ENCODE data around the gene LTO1.

LTO1 gene

DNA sequence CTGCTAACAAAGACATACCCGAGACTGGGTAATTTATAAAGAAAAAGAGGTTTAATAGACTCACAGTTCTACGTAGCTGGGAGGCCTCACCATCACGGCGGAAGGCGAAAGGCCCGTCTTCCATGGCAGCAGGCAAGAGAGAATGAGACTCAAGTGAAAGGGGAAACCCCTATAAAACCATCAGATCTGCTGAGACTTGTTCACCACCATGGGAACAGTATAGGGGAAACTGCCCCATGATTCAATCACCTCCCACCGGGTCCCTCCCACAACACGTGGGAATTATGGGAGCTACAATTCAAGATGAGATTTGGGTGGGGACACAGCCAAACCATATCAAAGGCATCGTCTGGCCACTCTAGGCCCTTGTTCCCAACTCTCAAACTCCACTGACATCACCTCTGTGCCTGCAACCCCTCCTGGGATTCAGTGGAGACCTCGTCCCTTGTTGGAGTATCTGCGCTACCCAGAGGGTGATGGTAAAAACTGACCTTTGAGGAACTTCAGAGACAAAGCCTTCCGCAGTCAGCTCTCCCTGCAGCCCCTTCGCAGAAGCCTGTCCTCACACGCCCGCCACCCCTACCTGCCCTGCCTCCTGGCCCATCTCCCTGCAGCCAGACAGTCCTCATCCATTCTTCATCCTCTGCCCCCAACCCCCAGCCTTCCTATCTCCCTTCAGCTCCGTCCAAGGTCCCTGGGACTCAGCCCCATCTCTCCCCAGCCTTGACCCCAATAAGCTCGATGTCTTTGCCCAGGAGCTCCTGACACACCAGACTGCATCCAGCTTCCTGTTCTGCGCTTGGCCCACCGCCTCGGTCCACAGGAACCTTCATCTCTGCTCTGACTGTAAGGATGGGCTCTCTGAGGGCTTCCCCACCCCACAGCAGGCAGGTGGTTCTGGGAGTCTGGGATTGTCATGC lies 18.4 kb downstream of the LTO1 start:
- no peak for DNase-seq

DNA sequence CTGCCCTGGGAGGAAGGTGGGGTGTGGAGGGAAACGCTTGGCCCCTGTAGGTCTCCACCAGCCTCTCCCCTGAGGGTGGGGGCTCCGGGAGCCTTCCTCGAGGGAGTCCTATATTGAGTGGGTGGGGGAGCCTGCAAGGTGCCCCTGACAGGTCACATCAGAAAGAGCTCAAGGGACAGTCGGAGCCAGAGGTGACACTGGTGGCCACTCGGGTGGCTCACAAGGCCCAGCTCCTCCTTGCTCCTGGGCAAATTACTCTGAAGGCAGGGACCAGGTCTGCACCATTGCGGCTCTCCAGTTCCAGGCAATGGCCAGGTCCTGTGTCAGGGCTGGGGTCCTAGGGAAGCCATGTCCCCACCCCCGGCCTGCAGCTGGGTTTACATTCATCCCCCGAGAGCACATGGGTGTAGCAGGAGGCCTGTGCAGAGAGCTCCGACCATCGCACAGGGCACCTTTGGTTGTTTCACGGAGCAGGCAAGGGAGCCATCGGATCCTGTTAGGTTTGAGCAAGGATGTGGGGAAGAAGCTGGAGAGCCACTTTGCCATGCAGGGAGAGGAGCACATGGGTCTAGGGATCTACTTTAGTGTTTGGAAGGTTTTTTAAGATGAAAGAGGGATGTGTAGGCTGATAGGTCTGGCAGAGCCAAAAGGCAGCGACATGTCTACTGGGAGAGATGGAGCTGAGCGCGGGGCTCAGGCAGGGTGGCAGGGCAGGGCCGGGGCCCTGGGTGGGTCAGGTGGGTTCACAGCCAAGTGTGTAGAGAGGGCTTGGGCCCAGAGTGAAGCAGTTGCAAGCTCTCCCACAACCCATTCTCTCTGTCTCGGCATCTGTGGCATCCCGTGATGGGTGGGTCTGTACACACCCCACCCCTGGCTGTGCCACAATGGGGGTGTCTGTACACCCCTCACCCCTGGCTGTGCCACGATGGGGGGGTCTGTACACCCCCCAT lies 19.4 kb downstream of the LTO1 start:
- DNase-seq, result no peak

DNA sequence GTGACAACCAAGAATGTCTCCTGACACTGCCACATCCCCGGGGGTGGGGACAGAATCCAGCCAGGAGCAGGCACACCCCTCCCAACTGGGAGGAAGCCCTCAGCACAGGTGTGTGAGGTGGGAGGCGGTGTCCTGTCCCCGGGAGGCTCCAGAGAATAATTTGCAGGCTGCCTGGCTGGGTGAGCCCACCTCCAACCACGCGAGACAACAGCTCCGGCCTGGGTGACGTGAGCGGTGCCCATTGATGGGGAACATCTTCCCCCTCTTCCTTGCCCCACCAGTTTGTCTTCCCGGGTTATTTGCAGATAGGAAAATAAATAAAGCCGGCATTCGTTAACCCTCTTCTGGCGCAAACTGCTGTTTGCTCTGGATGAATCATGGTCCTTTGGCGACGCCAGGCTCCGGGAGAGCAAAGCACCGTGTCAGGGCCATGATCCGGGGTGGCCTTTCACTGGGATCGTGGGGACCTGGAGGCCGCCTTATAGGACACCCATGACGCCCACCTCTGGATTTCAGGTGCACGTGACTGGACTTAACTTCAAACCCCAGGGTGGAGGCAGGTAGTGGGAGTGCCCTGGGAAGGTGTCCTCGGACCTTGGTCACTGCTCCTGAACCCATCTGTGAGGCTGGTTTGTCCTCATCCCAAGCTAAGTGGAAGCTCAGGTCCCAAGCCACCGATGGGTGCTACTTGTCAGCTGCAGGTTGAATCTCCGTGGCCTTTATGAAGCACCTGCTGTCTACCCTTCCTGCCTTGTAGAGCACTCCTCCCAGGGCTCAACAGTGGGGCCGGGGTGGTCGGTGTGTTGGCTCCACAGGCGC lies 20.3 kb downstream of the LTO1 start:
- no peak for DNase-seq

DNA sequence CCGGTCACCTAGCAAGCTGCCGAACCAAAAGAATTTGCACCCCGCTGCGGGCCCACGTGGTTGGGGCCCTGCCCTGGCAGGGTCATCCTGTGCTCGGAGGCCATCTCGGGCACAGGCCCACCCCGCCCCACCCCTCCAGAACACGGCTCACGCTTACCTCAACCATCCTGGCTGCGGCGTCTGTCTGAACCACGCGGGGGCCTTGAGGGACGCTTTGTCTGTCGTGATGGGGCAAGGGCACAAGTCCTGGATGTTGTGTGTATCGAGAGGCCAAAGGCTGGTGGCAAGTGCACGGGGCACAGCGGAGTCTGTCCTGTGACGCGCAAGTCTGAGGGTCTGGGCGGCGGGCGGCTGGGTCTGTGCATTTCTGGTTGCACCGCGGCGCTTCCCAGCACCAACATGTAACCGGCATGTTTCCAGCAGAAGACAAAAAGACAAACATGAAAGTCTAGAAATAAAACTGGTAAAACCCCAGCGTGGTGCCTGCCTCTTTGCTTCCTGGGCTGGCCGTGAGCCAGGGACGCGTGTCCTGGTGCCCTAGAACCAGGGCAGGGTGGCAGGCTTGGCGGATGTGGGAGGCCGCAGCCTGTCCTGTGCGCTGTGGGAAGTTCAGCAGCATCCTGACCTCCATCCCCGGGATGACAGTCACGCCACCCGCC lies 21.0 kb downstream of the LTO1 start:
- DNase-seq, result no peak

DNA sequence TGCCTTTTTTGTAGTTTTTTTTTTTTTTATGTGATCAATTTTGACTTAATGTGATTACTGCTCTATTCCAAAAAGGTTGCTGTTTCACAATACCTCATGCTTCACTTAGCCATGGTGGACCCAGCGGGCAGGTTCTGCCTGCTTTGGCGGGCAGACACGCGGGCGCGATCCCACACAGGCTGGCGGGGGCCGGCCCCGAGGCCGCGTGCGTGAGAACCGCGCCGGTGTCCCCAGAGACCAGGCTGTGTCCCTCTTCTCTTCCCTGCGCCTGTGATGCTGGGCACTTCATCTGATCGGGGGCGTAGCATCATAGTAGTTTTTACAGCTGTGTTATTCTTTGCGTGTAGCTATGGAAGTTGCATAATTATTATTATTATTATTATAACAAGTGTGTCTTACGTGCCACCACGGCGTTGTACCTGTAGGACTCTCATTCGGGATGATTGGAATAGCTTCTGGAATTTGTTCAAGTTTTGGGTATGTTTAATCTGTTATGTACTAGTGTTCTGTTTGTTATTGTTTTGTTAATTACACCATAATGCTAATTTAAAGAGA lies 21.7 kb downstream of the LTO1 start:
- no peak for DNase-seq

DNA sequence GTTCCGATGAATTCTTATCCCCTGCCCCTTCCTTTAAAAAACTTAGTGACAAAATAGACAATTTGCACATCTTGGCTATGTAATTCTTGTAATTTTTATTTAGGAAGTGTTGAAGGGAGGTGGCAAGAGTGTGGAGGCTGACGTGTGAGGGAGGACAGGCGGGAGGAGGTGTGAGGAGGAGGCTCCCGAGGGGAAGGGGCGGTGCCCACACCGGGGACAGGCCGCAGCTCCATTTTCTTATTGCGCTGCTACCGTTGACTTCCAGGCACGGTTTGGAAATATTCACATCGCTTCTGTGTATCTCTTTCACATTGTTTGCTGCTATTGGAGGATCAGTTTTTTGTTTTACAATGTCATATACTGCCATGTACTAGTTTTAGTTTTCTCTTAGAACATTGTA lies 22.2 kb downstream of the LTO1 start:
- DNase-seq, result no peak

DNA sequence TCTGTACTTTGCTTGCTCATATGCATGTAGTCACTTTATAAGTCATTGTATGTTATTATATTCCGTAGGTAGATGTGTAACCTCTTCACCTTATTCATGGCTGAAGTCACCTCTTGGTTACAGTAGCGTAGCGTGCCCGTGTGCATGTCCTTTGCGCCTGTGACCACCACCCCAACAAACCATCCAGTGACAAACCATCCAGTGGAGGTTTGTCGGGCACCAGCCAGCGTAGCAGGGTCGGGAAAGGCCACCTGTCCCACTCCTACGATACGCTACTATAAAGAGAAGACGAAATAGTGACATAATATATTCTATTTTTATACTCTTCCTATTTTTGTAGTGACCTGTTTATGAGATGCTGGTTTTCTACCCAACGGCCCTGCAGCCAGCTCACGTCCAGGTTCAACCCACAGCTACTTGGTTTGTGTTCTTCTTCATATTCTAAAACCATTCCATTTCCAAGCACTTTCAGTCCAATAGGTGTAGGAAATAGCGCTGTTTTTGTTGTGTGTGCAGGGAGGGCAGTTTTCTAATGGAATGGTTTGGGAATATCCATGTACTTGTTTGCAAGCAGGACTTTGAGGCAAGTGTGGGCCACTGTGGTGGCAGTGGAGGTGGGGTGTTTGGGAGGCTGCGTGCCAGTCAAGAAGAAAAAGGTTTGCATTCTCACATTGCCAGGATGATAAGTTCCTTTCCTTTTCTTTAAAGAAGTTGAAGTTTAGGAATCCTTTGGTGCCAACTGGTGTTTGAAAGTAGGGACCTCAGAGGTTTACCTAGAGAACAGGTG lies 23.1 kb downstream of the LTO1 start:
- DNase-seq, result no peak

DNA sequence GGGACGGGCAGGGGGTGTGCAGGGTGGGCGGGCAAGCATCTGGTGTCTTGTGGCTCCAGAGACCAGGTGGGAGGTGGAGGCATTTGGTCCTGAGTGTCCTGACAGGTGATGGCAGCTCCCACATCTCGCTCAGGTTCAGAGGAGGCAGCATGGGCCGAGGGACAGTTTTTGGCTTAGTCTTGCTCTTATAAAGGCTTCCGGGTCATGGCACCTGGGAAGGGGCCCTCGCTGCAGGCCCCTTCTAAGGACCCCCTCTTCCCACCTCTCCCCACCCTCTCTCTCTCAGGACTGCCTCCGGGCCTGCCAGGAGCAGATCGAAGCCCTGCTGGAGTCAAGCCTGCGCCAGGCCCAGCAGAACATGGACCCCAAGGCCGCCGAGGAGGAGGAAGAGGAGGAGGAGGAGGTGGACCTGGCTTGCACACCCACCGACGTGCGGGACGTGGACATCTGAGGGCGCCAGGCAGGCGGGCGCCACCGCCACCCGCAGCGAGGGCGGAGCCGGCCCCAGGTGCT lies 24.3 kb downstream of the LTO1 start:
- no peak for DNase-seq

DNA sequence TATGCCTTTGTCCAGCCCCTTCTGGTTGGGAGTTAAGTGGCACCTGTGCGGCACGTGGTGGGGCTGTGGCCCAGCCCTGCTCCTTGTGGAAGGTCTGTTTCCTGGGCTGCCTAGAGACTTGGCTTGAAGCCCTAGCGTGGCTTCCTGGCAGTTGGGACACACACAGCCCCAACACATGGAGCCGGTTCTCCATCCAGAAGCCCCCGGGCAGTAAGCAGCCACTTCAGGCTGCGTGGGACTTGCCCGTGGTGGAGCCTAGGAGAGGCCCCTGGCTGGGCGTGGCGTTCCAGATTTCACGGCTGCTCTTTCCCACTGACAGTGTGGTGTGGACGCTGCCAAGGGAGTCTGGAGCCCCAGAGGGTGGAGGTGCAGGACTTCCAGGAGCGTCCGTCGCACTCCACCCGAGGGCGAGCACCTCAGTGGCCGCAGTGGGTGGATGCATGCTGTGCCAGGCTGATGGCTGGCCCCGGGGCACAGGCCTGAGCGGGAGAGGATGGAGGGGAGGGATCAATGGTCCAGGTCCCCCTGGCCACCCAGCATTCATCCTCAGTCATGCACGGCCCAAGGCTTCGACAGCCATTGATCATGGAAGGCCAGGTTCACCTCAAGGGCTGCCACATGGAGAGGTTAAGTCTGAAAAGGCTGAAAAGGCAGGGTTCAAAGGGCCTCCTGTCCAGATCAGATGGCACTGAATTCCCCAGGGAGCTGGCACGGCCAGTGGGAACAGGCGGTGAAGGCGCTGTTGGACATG lies 24.9 kb downstream of the LTO1 start:
- no peak for DNase-seq

DNA sequence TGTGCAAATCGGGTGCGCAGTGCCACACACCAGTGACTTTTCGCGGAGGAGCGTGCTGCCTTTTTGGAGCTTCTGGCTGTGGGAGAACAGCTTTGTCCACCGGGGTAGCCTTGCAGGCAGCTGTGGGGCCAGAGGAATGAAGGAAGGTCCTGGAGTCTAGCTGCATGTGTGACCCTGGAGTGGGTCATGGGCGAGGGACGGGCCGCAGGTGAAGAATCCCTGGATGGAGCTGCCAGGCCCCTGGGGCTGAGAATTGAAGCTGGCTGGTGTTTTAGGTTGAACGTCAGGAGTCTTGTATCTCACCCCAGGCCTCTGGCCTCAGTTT lies 25.6 kb downstream of the LTO1 start:
- DNase-seq, result no peak

DNA sequence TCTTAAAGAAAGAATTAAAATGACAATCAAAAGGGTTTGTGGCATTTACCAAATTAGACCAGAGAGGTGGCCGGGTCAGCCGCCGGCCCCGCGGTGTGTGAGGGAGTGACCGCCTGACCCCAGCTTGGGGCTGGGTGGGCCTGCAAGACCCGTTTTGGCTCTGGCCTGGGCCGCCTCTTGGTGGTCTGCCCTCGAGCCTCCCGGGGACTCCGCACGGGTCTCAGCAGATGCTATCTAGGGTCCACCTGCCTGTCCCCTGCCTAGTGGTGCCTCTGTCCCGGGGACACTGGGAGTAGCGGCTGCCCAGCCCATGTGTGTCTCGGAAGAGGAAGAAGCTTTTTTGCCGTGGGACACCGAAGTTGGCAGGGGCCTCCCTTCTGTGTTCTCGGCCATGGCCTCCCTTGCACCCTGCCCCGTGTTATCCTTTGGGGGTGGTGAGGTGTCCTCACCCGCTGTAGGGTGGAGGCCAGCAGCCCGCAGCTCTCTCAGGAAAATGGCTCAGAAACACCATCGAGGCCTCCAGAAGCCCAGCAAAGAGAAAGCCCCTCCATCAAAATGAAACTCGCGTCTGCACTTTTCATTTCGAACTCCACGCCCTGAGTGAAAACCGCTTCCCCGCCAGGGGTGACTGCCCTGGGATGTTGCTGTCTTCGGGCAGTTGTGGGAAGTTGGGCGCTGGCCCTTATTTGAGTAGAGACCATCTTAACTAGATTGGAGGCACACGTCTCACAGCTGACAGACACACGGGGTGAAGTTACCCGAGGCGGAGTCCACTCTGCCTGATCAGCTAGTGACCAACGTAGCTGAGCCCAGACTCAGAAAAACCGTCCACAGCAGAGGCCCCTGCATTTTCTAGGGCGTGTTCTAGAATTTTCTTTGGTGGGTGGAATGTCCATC lies 26.2 kb downstream of the LTO1 start:
- no peak for DNase-seq

DNA sequence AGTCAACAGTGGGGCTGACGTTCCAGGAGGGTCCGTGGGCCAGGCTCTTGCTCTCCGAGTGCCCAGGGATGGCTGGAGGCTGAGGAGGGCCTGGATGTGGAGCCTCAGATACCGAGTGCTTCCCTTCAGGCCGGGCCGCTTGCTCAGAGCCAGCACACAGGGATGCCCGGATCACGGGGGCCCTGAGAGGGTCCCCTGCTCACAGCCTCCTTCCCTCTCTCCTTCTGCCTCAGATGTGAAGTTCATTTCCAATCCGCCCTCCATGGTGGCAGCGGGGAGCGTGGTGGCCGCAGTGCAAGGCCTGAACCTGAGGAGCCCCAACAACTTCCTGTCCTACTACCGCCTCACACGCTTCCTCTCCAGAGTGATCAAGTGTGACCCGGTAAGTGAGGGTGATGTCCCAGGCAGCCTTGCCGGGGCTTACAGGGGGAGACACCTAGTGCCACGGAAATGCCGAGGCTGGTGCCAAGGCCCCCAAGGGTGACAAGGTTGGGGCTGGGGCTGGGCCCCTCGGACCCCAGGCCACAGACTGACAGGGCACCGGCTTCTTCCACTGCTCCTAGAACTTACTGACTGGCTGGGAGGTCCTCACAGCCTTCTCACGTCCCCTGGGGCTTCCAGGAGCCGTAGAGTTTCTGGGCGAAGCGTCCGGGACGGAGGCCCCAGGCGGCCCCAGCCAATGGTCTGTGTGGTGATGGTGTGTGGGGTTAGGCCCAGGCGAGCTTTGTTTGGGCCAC lies 27.2 kb downstream of the LTO1 start:
- no peak for DNase-seq

DNA sequence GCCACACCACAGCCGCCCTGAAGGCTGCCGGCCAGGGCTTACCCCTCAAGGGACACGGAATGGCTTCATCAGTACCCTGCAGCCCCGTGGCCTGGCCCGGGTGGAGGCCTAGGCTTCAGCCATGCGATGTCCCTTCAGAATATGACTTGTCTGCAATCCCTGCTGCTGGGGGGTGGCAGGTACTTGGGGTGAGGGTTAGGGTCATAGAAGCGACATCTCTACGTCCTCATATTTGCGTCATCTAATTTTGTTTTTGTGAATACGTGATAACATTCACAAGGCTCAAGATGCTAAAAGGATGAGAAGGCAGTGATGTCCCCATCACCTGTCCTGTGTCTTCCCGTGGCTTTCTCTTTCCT lies 27.8 kb downstream of the LTO1 start:
- no peak for DNase-seq

DNA sequence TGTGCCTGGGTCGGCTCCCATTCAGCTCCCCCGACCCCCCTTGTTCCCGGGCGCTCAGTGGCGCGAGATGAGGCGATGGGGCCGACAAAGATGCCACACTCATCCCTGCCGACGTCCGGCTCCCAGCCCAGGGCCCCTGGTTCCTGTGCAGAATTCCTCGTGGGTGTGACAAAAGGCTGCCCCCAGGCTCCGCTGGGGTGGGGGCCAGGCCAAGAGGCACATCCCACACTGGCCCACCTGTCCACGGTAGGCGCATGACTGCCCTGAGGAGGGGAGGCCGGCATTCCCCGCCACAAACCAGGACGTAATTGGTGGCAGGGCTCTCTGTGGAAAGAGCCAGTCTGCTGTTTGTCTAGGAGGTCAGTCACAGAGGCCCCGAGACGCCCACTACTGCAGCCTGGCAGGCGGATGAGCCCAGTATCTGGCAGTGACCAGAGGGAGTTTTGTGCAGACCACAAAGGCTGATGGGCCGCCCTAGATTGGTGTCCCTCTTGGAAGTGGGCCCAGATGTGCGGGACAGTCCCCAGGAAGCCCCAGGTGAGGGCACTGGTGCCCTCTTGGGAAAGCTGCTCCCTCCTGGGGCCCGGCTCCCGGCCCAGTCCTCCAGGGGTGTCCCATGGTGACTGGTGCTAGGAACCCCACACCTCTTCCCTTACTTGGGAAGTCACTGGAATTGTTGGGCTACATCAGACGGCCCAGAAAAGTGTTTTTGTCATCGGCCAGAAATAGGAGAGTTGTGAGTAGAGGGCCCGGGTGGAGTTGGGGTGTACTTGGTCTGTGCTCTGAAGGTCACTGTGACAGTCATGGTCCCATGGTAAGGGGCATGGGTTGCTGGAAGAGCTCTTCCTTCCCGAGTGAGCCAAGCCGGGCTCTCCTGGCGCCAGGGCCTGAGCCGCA lies 28.4 kb downstream of the LTO1 start:
- no peak for DNase-seq

DNA sequence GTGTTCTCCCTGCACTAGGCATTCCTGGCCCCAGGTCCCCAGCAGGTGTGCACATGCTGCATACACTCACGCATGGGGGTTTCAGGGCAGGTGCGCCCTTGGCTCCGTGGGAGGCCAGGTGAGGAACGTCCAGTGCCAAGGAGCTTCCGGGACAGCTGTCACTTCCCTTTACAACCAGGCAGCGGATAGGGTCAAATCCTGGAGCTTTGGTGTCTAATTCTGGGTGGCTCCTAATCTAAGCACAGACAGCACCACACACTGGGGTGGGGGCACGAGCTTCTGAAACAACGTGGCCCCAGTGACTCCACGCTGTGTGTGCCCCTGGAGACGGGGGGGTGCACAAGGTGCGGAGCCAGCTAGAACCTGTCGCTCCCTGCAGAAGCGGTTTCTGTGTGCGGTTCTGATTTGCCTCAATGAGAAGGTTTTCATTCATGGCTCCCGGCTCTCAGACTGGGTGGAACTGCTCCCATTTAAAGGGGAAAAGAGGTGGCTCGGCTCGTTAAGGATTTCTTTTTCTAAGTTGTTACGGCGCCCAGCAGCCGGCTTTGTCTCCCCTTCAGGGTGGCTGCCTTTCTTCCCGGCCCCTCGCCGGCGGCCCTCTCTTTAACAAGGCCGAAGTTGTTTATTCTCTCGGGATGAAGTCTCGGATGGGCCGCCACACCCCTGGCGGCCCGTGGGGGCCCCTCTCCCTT lies 29.2 kb downstream of the LTO1 start:
- no peak for DNase-seq

DNA sequence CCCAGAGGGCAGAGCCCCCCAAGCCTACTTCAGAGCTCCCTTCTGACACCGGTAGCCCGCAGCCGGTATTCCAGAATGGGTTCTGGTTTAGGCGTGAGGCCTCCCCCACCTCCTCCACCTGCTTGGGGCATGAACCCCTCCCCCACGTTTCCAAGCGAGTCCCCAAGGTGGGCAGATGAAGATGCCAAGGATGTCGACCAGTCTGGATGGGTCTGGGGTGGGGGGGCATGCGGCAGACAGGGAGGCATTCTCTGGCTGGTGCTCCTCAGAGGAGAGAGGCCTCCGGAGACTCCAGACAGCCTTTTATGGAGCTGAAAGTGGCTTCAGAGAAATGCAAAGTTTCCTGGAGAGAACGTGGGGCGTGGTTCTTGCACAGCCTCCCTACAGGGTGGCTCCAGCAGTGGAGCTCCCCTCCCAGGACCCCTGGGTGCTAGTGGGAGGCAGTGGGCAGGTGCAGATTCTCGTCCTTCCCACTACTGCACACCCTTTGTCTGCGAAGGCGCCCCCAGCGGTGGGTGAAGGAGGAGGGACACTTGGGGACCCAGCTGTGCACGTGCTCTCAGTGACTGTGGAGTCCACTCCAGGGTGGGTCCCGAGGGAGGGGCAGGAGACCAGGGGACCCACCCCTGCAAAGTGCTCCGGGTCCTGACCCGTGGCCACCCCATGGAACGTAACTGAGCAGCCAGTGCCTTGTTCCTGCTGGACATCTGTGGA lies 30.0 kb downstream of the LTO1 start:
- no peak for DNase-seq

Measured in SW 1271 (cell line).